HepG2 (cell line): ENCODE measurements around the gene SLC2A5. TPM values are rescaled to one million over a fixed set of nuclear protein-coding genes. Genes with fewer than 3 reads are reported as not detected.
A peak's percentile ranks its signal among the peaks of the same experiment; 100 is the strongest.

Source experiments
- ATAC-seq: fragments of 200-7000 bp; cut with Tn5 transposase; 3 replicates; pipeline ENCODE4 v1.9.1; 2020; ENCODE audit warnings: mild to moderate bottlenecking, moderate library complexity
- BruUV-seq: library from RNA; stranded (reverse); fragments of 400-500 nt; replicated peaks from 2 replicates; lab custom pipeline; 2021; lab: Mats Ljungman, UMichigan
- CTCF ChIA-PET: fragments of 300-600 bp; formaldehyde crosslinking; extraction: SDS; loops from one replicate; lab custom pipeline; 2021; ENCODE audit warnings: low total read pairs, inconsistent platforms, low intra/inter-chr PET ratio; lab: Yijun Ruan, JAX
- POLR2A ChIA-PET: fragments of 350-600 bp; sonication (Branson Sonifier 250); formaldehyde crosslinking; loops from one replicate; lab custom pipeline; 2020; ENCODE audit warnings: antibody characterized with exemption, inconsistent platforms; lab: Yijun Ruan, JAX
- DNase-seq: peaks from one replicate; pipeline ENCODE4 v3.0.0-alpha.2; 2015; ENCODE audit warnings: low spot score
- FAIRE-seq: peaks from 3 replicates; lab custom pipeline; 2011; peaks lifted over from hg19 to GRCh38; lab: Jason Lieb, UNC
- H2AFZ ChIP-seq: one replicate; pipeline ENCODE4 v1.6.1; 2011; ENCODE audit warnings: low read length, inconsistent platforms
- H3K27ac ChIP-seq: fragments of 300-600 bp; 3 replicates; pipeline ENCODE4 v1.8.0; 2011; ENCODE audit warnings: mixed run types, mild to moderate bottlenecking, mixed read lengths, low read length, inconsistent platforms; ENCODE audit not compliant: insufficient read depth; ENCODE audit errors: extremely low read length
- H3K27me3 ChIP-seq, 2 experiments: fragments of 200-600 bp in 1 of 2; 2 replicates in 1 of 2; 3 replicates in 1 of 2; pipeline versions ENCODE4 v1.6.0 to v1.8.0; 2011; ENCODE audit warnings: low read length in 2 of 2, mild to moderate bottlenecking in 2 of 2, moderate library complexity in 2 of 2, inconsistent platforms in 1 of 2; ENCODE audit not compliant: insufficient read depth in 2 of 2, control insufficient read depth in 1 of 2
- H3K36me3 ChIP-seq, 2 experiments: fragments of 200-600 bp in 1 of 2; replicated peaks in 1 of 2; 2 replicates in 1 of 2; 3 replicates in 1 of 2; pipeline versions ENCODE4 v1.5.1 to v1.8.0; 2011; ENCODE audit warnings: low read length in 2 of 2, inconsistent platforms in 1 of 2; ENCODE audit not compliant: insufficient read depth in 2 of 2, control insufficient read depth in 1 of 2
- H3K4me1 ChIP-seq: 2 replicates; pipeline ENCODE4 v1.5.1; 2012; ENCODE audit warnings: low read length, inconsistent platforms; ENCODE audit not compliant: insufficient read depth
- H3K4me2 ChIP-seq: 2 replicates; pipeline ENCODE4 v1.6.0; 2011; ENCODE audit warnings: low read depth, low read length, inconsistent platforms
- H3K4me3 ChIP-seq, 3 experiments: fragments of 200-600 bp in 1 of 3; sonication (generic), shearing (Covaris generic) in 1 of 3; replicated peaks in 1 of 3; 2 replicates each; pipeline ENCODE4 v1.5.1; 2011 to 2016; ENCODE audit warnings: low read length in 3 of 3, inconsistent platforms in 2 of 3, low read depth in 2 of 3, mild to moderate bottlenecking in 2 of 3, control low read depth in 1 of 3, mixed read lengths in 1 of 3; ENCODE audit not compliant: insufficient read depth in 1 of 3
- H3K79me2 ChIP-seq: one replicate; pipeline ENCODE4 v1.6.1; 2011; ENCODE audit warnings: low read length, inconsistent platforms; ENCODE audit not compliant: insufficient read depth
- H3K9ac ChIP-seq: 2 replicates; pipeline ENCODE4 v1.6.0; 2011; ENCODE audit warnings: mild to moderate bottlenecking, low read depth, low read length, inconsistent platforms; ENCODE audit not compliant: insufficient read depth
- H3K9me3 ChIP-seq: 2 replicates; pipeline ENCODE4 v1.5.1; 2012; ENCODE audit warnings: mild to moderate bottlenecking, low read length
- H4K20me1 ChIP-seq: 2 replicates; pipeline ENCODE4 v1.6.0; 2011; ENCODE audit warnings: inconsistent platforms, mild to moderate bottlenecking, low read length, moderate library complexity; ENCODE audit not compliant: insufficient read depth
- ATF7-NPFF ChIP-seq: sonication (generic); formaldehyde crosslinking; IDR thresholded peaks from 2 replicates; pipeline ENCODE4 v1.8.1; 2023; ENCODE audit warnings: mild to moderate bottlenecking, low read depth, missing genetic modification reagents, moderate library complexity
- CEBPB ChIP-seq: IDR thresholded peaks from 2 replicates; pipeline ENCODE4 v1.6.1; 2011; ENCODE audit warnings: low read depth, low read length, improper control_type of control experiment, borderline replicate concordance
- MXI1 ChIP-seq: IDR thresholded peaks from 3 replicates; pipeline ENCODE4 v1.6.1; 2012; ENCODE audit warnings: low read depth, low read length, inconsistent platforms, borderline replicate concordance
- NFE2 ChIP-seq: sonication (generic); formaldehyde crosslinking; IDR thresholded peaks from 2 replicates; pipeline ENCODE4 v1.4.0; 2020; ENCODE audit warnings: missing genetic modification reagents
- RCOR2 ChIP-seq: IDR thresholded peaks from 2 replicates; pipeline ENCODE4 v1.6.1; 2016; ENCODE audit warnings: missing biosample characterization, missing genetic modification reagents
- STAG1 ChIP-seq: sonication (generic); formaldehyde crosslinking; IDR thresholded peaks from 2 replicates; pipeline ENCODE4 v1.4.0; 2020; ENCODE audit warnings: missing genetic modification reagents
- TEAD3 ChIP-seq: optimal IDR thresholded peaks from 2 replicates; pipeline ENCODE3; 2016; ENCODE audit warnings: borderline replicate concordance
- WGBS: methylation state at CpG from one replicate; pipeline ENCODE4 v1.1.6; 2017; ENCODE audit warnings: low lambda C conversion rate; 5-methylcytosine and 5-hydroxymethylcytosine counted together
- in situ Hi-C: cut with HindIII; loops from 2 replicates; pipeline ENCODE4 v1.10.0; 2017; ENCODE audit warnings: low pct_unique_long_range_greater_than_20kb; ENCODE audit not compliant: extremely low pct_ligation_motif_present
- intact Hi-C: fragments of 100-400 bp; cut with micrococcal nuclease; formaldehyde crosslinking; loops from one replicate; pipeline ENCODE4 v1.10.0; 2022; ENCODE audit not compliant: unreplicated experiment
- polyA plus RNA-seq, 8 experiments: library from polyadenylated mRNA; depleted of rRNA in 3 of 8; stranded (reverse) in 7 of 8; unstranded in 1 of 8; fragments of >200 nt; fragmentation: Illumina TruSeq in 4 of 8; extraction: Trizol in 4 of 8; gene quantifications; 2 replicates each; pipeline versions ENCODE4 v1.2.1 to v1.2.3, GENCODE V29; 2011 to 2016; ENCODE audit warnings: low read depth in 4 of 8, missing spikeins in 1 of 8, mixed read lengths in 1 of 8; ENCODE audit not compliant: insufficient read depth in 1 of 8
- total RNA-seq, 5 experiments: library from RNA; depleted of rRNA; stranded (reverse); fragments of >200 nt; fragmentation: Illumina TruSeq; extraction: Trizol; gene quantifications; 2 replicates each; pipeline ENCODE4 v1.2.3, GENCODE V29; 2016; ENCODE audit warnings: low read depth in 1 of 5
- TF ChIP-seq, protein P1 (sequence below): sonication (generic); formaldehyde crosslinking; IDR thresholded peaks from 2 replicates; pipeline ENCODE4 v1.5.0; 2020; ENCODE audit warnings: mild to moderate bottlenecking, missing genetic modification reagents, moderate library complexity
- TF ChIP-seq, protein P2 (sequence below): sonication (generic); formaldehyde crosslinking; IDR thresholded peaks from 2 replicates; pipeline ENCODE4 v1.4.0; 2020; ENCODE audit warnings: missing genetic modification reagents

Gene SLC2A5
- total and polyA plus RNA-seq, 2 of the 13 experiments (the other 11 are each of a cell fraction or from before 2014, with no cell fraction given) = 0.04 to 0.54 TPM

DNA sequence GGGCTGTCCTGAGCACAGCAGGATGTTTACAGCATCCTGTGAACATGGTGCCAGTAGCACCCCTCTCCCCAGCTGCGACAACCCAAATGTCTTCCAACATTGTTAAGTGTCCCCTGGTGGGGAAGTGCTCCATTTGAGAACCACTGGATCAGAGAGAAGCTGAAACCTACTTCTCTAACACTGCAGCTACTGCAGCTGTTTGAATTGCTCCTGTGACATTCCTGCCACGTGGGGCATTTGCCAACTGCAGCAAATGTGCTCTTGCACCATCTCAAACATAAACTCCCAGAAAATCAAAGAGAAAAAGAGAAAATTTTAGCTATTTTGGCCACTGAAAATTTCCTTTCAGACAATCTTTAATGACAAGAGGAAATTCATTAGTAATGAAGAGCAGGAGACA lies 11.0 kb downstream of the SLC2A5 start:
- DNase-seq = peak; percentile 32
- TF ChIP-seq RCOR2 (CRISPR knock-in tag) (no peak), NFE2 (CRISPR knock-in tag) (no peak), TEAD3 (CRISPR knock-in tag) (peak; percentile 99), ATF7-NPFF (no peak), MXI1 (peak; percentile 13; the same call in 1 of the 3 replicates), STAG1 (CRISPR knock-in tag) (peak; percentile 12; the same call in 1 of the 2 replicates), CEBPB (peak; percentile 56; the same call in 1 of the 2 replicates)
- TF ChIP-seq, protein P1, sequence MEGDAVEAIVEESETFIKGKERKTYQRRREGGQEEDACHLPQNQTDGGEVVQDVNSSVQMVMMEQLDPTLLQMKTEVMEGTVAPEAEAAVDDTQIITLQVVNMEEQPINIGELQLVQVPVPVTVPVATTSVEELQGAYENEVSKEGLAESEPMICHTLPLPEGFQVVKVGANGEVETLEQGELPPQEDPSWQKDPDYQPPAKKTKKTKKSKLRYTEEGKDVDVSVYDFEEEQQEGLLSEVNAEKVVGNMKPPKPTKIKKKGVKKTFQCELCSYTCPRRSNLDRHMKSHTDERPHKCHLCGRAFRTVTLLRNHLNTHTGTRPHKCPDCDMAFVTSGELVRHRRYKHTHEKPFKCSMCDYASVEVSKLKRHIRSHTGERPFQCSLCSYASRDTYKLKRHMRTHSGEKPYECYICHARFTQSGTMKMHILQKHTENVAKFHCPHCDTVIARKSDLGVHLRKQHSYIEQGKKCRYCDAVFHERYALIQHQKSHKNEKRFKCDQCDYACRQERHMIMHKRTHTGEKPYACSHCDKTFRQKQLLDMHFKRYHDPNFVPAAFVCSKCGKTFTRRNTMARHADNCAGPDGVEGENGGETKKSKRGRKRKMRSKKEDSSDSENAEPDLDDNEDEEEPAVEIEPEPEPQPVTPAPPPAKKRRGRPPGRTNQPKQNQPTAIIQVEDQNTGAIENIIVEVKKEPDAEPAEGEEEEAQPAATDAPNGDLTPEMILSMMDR (CRISPR knock-in tag) = peak; percentile 52
- TF ChIP-seq, protein P2, sequence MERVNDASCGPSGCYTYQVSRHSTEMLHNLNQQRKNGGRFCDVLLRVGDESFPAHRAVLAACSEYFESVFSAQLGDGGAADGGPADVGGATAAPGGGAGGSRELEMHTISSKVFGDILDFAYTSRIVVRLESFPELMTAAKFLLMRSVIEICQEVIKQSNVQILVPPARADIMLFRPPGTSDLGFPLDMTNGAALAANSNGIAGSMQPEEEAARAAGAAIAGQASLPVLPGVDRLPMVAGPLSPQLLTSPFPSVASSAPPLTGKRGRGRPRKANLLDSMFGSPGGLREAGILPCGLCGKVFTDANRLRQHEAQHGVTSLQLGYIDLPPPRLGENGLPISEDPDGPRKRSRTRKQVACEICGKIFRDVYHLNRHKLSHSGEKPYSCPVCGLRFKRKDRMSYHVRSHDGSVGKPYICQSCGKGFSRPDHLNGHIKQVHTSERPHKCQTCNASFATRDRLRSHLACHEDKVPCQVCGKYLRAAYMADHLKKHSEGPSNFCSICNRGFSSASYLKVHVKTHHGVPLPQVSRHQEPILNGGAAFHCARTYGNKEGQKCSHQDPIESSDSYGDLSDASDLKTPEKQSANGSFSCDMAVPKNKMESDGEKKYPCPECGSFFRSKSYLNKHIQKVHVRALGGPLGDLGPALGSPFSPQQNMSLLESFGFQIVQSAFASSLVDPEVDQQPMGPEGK (CRISPR knock-in tag) = no peak
- in situ Hi-C loops (no loop called here), intact Hi-C loops (no loop called here)
- BruUV-seq = no TSS peak
- no peak for FAIRE-seq
- Histone ChIP-seq H3K4me1 (peaks cover 20% of the 10 kb centered on the region), H3K9me3 (no peaks in the 10 kb centered on the region), H3K27ac (no peak overlapping the region), H3K27me3 (peaks cover 0 to 2% of the 10 kb centered on the region in 2 experiments; a peak in 1 of 5 replicates), H4K20me1 (no peaks in the 10 kb centered on the region), H3K36me3 (no peaks in the 10 kb centered on the region), H3K9ac (no peak overlapping the region), H2AFZ (no peak overlapping the region), H3K4me2 (no peak overlapping the region), H3K4me3 (no peak overlapping the region), H3K79me2 (no peaks in the 10 kb centered on the region)
- ChIA-PET CTCF (no interaction called here), POLR2A (no interaction called here)
- WGBS = 32% methylated on average over 2 of the region's 2 CpGs
- ATAC-seq = peak; percentile 74
